IMR-90 (cell line): ENCODE measurements around the gene PRSS1. TPM values are rescaled to one million over a fixed set of nuclear protein-coding genes. Genes with fewer than 3 reads are reported as not detected.

ENCODE experiments used
- ATAC-seq: fragments of 200-7000 bp; cut with Tn5 transposase; 2 replicates; pipeline ENCODE4 v1.9.1; 2020; ENCODE audit warnings: low read depth, mild to moderate bottlenecking, moderate library complexity
- BruUV-seq: library from RNA; stranded (reverse); fragments of 400-500 nt; replicated peaks from 2 replicates; lab custom pipeline; 2021; lab: Mats Ljungman, UMichigan
- CTCF ChIA-PET: fragments of 300-600 bp; formaldehyde crosslinking; extraction: SDS; loops from one replicate; lab custom pipeline; 2021; ENCODE audit warnings: antibody characterized with exemption; lab: Yijun Ruan, JAX
- POLR2A ChIA-PET: fragments of 300-600 bp; sonication (Branson Sonifier 250); formaldehyde crosslinking; loops from one replicate; lab custom pipeline; 2022; ENCODE audit warnings: antibody characterized with exemption; ENCODE audit not compliant: unreplicated experiment; lab: Charles Lee
- DNase-seq: peaks from one replicate; pipeline ENCODE4 v3.0.0; 2013
- H2AFZ ChIP-seq: replicated peaks from 2 replicates; pipeline ENCODE3; 2013; ENCODE audit warnings: low read length, mild to moderate bottlenecking; ENCODE audit not compliant: poor library complexity
- H2AK5ac ChIP-seq: 2 replicates; pipeline ENCODE4 v1.6.1; 2013; ENCODE audit warnings: low read depth, low read length, inconsistent platforms
- H2AK9ac ChIP-seq: replicated peaks from 2 replicates; pipeline ENCODE3; 2013; ENCODE audit warnings: mild to moderate bottlenecking, low read depth, low read length, moderate library complexity; ENCODE audit not compliant: poor library complexity
- H2BK120ac ChIP-seq: 2 replicates; pipeline ENCODE4 v1.6.1; 2013; ENCODE audit warnings: low read depth, low read length, inconsistent platforms
- H2BK15ac ChIP-seq: 3 replicates; pipeline ENCODE4 v1.6.1; 2013; ENCODE audit warnings: low read depth, low read length, inconsistent platforms
- H2BK20ac ChIP-seq: 2 replicates; pipeline ENCODE4 v1.6.1; 2013; ENCODE audit warnings: low read depth, mild to moderate bottlenecking, inconsistent platforms, low read length, moderate library complexity
- H2BK5ac ChIP-seq: 2 replicates; pipeline ENCODE4 v1.6.1; 2013; ENCODE audit warnings: mild to moderate bottlenecking, low read depth, low read length, inconsistent platforms; ENCODE audit not compliant: poor library complexity, severe bottlenecking
- H3K14ac ChIP-seq: replicated peaks from 2 replicates; pipeline ENCODE4 v1.6.1; 2013; ENCODE audit warnings: low read depth, low read length, inconsistent platforms
- H3K18ac ChIP-seq: 2 replicates; pipeline ENCODE4 v1.6.1; 2013; ENCODE audit warnings: low read depth, low read length, control low read depth
- H3K23ac ChIP-seq: 2 replicates; pipeline ENCODE4 v1.6.1; 2013; ENCODE audit warnings: low read depth, low read length, inconsistent platforms
- H3K27ac ChIP-seq: 2 replicates; pipeline ENCODE4 v1.5.1; 2013; ENCODE audit warnings: mild to moderate bottlenecking, control low read depth, low read length; ENCODE audit not compliant: insufficient read depth
- H3K27me3 ChIP-seq: 2 replicates; pipeline ENCODE4 v1.6.1; 2013; ENCODE audit warnings: low read length; ENCODE audit not compliant: control insufficient read depth, insufficient read depth
- H3K36me3 ChIP-seq: 2 replicates; pipeline ENCODE4 v1.6.1; 2013; ENCODE audit warnings: low read length, mixed read lengths; ENCODE audit not compliant: control insufficient read depth, insufficient read depth
- H3K4ac ChIP-seq: 2 replicates; pipeline ENCODE4 v1.6.1; 2013; ENCODE audit warnings: low read depth, low read length, inconsistent platforms
- H3K4me1 ChIP-seq: 2 replicates; pipeline ENCODE4 v1.6.1; 2013; ENCODE audit warnings: low read length, mixed read lengths; ENCODE audit not compliant: control insufficient read depth, insufficient read depth
- H3K4me2 ChIP-seq: 2 replicates; pipeline ENCODE4 v1.6.1; 2013; ENCODE audit warnings: low read depth, mild to moderate bottlenecking, control low read depth, low read length, moderate library complexity
- H3K4me3 ChIP-seq: 2 replicates; pipeline ENCODE4 v1.5.1; 2013; ENCODE audit warnings: low read depth, mild to moderate bottlenecking, control low read depth, low read length, moderate library complexity; ENCODE audit not compliant: insufficient read depth
- H3K56ac ChIP-seq: 2 replicates; pipeline ENCODE4 v1.6.1; 2013; ENCODE audit warnings: low read length, inconsistent platforms; ENCODE audit not compliant: insufficient read depth; ENCODE audit errors: extremely low read depth
- H3K79me1 ChIP-seq, 2 experiments: 2 replicates each; pipeline ENCODE4 v1.6.1; 2013; ENCODE audit warnings: low read length in 2 of 2, inconsistent platforms in 1 of 2, low read depth in 1 of 2
- H3K9ac ChIP-seq: 2 replicates; pipeline ENCODE4 v1.6.1; 2013; ENCODE audit warnings: low read depth, low read length, control low read depth
- H3K9me1 ChIP-seq: 2 replicates; pipeline ENCODE4 v1.6.1; 2013; ENCODE audit warnings: low read length, inconsistent platforms; ENCODE audit not compliant: insufficient read depth
- H3K9me3 ChIP-seq: 2 replicates; pipeline ENCODE4 v1.6.1; 2013; ENCODE audit warnings: low read length; ENCODE audit not compliant: control insufficient read depth, insufficient read depth
- H4K20me1 ChIP-seq: 2 replicates; pipeline ENCODE4 v1.6.1; 2013; ENCODE audit warnings: low read length, inconsistent platforms; ENCODE audit not compliant: insufficient read depth
- H4K5ac ChIP-seq: 2 replicates; pipeline ENCODE4 v1.6.1; 2013; ENCODE audit warnings: mild to moderate bottlenecking, low read depth, low read length, control low read depth
- H4K8ac ChIP-seq, 2 experiments: 2 replicates each; pipeline ENCODE4 v1.6.1; 2013; ENCODE audit warnings: low read depth in 2 of 2, low read length in 2 of 2, control low read depth in 1 of 2, inconsistent platforms in 1 of 2
- H4K91ac ChIP-seq: 2 replicates; pipeline ENCODE4 v1.6.1; 2013; ENCODE audit warnings: low read depth, low read length, inconsistent platforms; ENCODE audit not compliant: insufficient read depth
- BHLHE40 ChIP-seq: fragments of 150-350 bp; IDR thresholded peaks from 2 replicates; pipeline ENCODE4 v1.6.1; 2016; ENCODE audit warnings: mild to moderate bottlenecking, low read depth, low read length
- CEBPB ChIP-seq: IDR thresholded peaks from 2 replicates; pipeline ENCODE4 v1.6.1; 2012; ENCODE audit warnings: low read depth, low read length, improper control_type of control experiment
- CHD1 ChIP-seq: IDR thresholded peaks from 2 replicates; pipeline ENCODE4 v1.6.1; 2012; ENCODE audit warnings: low read depth, low read length, improper control_type of control experiment
- FOS ChIP-seq: fragments of 150-350 bp; IDR thresholded peaks from 2 replicates; pipeline ENCODE4 v1.6.1; 2016; ENCODE audit warnings: low read depth, low read length
- MAFK ChIP-seq: IDR thresholded peaks from 2 replicates; pipeline ENCODE4 v1.6.1; 2012; ENCODE audit warnings: low read depth, low read length, improper control_type of control experiment
- MAZ ChIP-seq: IDR thresholded peaks from 2 replicates; pipeline ENCODE4 v1.6.1; 2012; ENCODE audit warnings: low read depth, mild to moderate bottlenecking, low read length, improper control_type of control experiment, moderate library complexity, borderline replicate concordance
- MXI1 ChIP-seq: IDR thresholded peaks from 2 replicates; pipeline ENCODE4 v1.6.1; 2012; ENCODE audit warnings: low read depth, mild to moderate bottlenecking, low read length, moderate library complexity, borderline replicate concordance
- NFE2L2 ChIP-seq: fragments of 150-350 bp; IDR thresholded peaks from 2 replicates; pipeline ENCODE4 v1.6.1; 2016; ENCODE audit warnings: low read depth, mild to moderate bottlenecking, low read length
- POLR2A ChIP-seq: IDR thresholded peaks from 2 replicates; pipeline ENCODE4 v1.6.1; 2012; ENCODE audit warnings: mild to moderate bottlenecking, low read depth, low read length
- RAD21 ChIP-seq: IDR thresholded peaks from 2 replicates; pipeline ENCODE4 v1.6.1; 2012; ENCODE audit warnings: low read length, improper control_type of control experiment
- RCOR1 ChIP-seq: IDR thresholded peaks from 2 replicates; pipeline ENCODE4 v1.6.1; 2012; ENCODE audit warnings: mild to moderate bottlenecking, low read length, improper control_type of control experiment; ENCODE audit not compliant: insufficient replicate concordance
- RFX5 ChIP-seq: IDR thresholded peaks from 2 replicates; pipeline ENCODE4 v1.8.0; 2012; ENCODE audit warnings: low read depth, mild to moderate bottlenecking, low read length, moderate library complexity
- SMC3 ChIP-seq: fragments of 150-350 bp; IDR thresholded peaks from 2 replicates; pipeline ENCODE4 v1.6.1; 2016; ENCODE audit warnings: low read depth, mild to moderate bottlenecking, antibody characterized with exemption, low read length, moderate library complexity
- whole genome bisulfite sequencing, 2 experiments: methylation state at CpG; one replicate each; pipeline versions ENCODE4 v1.1.5 to v1.1.7; 2013; ENCODE audit warnings: missing lambda C conversion rate in 2 of 2; ENCODE audit not compliant: insufficient read length in 1 of 2; ENCODE audit errors: extremely low coverage in 2 of 2; 5-methylcytosine and 5-hydroxymethylcytosine counted together
- dilution Hi-C: fragments of 300-500 bp; cut with HindIII; formaldehyde crosslinking; loops from one replicate; pipeline ENCODE4 v1.14.3; 2018; ENCODE audit warnings: low sequenced_read_pairs; ENCODE audit not compliant: unreplicated experiment
- in situ Hi-C: fragments of 300-500 bp; cut with MboI; formaldehyde crosslinking; loops from 3 replicates; pipeline ENCODE4 v1.14.3; 2019; ENCODE audit warnings: low sequenced_read_pairs, inconsistent platforms, mixed read lengths
- intact Hi-C: fragments of 100-400 bp; cut with micrococcal nuclease; formaldehyde crosslinking; loops from 2 replicates; pipeline ENCODE4 v1.10.0; 2022
- polyA plus RNA-seq, 3 experiments: library from polyadenylated mRNA; depleted of rRNA; stranded (reverse); fragments of >200 nt; gene quantifications; 2 replicates each; pipeline ENCODE4 v1.2.3, GENCODE V29; 2012; ENCODE audit warnings: low replicate concordance in 1 of 3
- total RNA-seq: library from RNA; depleted of rRNA; stranded (reverse); fragments of >200 nt; gene quantifications from 2 replicates; pipeline ENCODE4 v1.2.3, GENCODE V29; 2012
- TF ChIP-seq, protein P1 (sequence below): conservative IDR thresholded peaks from 2 replicates; pipeline ENCODE4 v1.5.1; 2012; ENCODE audit warnings: mild to moderate bottlenecking, low read depth, low read length, improper control_type of control experiment
- TF ChIP-seq, protein P2 (sequence below): fragments of 150-350 bp; IDR thresholded peaks from 2 replicates; pipeline ENCODE4 v1.6.1; 2016; ENCODE audit warnings: low read depth, mild to moderate bottlenecking, low read length, moderate library complexity, borderline replicate concordance
- TF ChIP-seq, protein P3 (sequence below): fragments of 150-350 bp; IDR thresholded peaks from 2 replicates; pipeline ENCODE4 v1.6.1; 2017; ENCODE audit warnings: mild to moderate bottlenecking, antibody characterized with exemption, low read length, low read depth

The PRSS1 gene
- total and polyA plus RNA-seq, 2 of the 4 experiments (the other 2 are of a cell fraction): not detected

DNA sequence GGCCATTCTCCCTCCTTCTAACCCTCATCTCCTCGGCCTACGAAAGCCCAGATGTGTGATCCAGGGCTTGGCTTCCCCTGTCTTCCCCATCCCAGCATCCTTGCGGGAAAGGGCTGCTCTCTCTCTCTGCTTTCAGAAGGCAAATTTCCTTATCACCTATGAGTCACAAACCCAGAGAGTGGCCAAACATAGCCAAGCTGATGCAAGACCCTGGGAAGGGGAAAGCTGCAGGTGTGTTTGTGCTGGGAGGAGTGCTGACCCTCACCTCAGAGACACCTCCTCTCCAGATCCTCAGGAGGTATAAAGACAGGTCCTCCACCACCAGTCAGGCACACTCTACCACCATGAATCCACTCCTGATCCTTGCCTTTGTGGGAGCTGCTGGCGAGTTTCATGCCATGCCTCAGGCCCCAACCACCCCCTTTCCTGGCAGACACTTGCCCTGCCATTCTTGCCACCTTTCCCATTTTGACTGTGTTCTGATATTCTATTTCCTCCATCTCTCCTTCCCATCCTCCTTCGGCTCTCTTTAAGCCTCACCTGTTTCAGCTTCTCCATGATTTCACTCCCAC, 10.9 kb downstream of the PRSS1 start:
- no peak overlapping the region for H4K5ac ChIP-seq
- TF ChIP-seq POLR2A: no peak
- no peak for TF ChIP-seq NFE2L2
- TF ChIP-seq BHLHE40: no peak
- TF ChIP-seq SMC3: no peak
- TF ChIP-seq FOS: no peak
- no peak for TF ChIP-seq RCOR1
- no peak for TF ChIP-seq MAFK
- no peak for TF ChIP-seq RFX5
- TF ChIP-seq, protein P1, sequence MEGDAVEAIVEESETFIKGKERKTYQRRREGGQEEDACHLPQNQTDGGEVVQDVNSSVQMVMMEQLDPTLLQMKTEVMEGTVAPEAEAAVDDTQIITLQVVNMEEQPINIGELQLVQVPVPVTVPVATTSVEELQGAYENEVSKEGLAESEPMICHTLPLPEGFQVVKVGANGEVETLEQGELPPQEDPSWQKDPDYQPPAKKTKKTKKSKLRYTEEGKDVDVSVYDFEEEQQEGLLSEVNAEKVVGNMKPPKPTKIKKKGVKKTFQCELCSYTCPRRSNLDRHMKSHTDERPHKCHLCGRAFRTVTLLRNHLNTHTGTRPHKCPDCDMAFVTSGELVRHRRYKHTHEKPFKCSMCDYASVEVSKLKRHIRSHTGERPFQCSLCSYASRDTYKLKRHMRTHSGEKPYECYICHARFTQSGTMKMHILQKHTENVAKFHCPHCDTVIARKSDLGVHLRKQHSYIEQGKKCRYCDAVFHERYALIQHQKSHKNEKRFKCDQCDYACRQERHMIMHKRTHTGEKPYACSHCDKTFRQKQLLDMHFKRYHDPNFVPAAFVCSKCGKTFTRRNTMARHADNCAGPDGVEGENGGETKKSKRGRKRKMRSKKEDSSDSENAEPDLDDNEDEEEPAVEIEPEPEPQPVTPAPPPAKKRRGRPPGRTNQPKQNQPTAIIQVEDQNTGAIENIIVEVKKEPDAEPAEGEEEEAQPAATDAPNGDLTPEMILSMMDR: no peak
- TF ChIP-seq, protein P2, sequence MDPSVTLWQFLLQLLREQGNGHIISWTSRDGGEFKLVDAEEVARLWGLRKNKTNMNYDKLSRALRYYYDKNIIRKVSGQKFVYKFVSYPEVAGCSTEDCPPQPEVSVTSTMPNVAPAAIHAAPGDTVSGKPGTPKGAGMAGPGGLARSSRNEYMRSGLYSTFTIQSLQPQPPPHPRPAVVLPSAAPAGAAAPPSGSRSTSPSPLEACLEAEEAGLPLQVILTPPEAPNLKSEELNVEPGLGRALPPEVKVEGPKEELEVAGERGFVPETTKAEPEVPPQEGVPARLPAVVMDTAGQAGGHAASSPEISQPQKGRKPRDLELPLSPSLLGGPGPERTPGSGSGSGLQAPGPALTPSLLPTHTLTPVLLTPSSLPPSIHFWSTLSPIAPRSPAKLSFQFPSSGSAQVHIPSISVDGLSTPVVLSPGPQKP: no peak
- no peak for TF ChIP-seq CHD1
- no peak for TF ChIP-seq RAD21
- TF ChIP-seq MXI1: no peak
- TF ChIP-seq CEBPB: no peak
- no peak for TF ChIP-seq MAZ
- TF ChIP-seq, protein P3, sequence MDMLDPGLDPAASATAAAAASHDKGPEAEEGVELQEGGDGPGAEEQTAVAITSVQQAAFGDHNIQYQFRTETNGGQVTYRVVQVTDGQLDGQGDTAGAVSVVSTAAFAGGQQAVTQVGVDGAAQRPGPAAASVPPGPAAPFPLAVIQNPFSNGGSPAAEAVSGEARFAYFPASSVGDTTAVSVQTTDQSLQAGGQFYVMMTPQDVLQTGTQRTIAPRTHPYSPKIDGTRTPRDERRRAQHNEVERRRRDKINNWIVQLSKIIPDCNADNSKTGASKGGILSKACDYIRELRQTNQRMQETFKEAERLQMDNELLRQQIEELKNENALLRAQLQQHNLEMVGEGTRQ: no peak
- H3K27ac ChIP-seq: no peak overlapping the region
- H3K4ac ChIP-seq: no peak overlapping the region
- H3K18ac ChIP-seq: no peak overlapping the region
- H2BK20ac ChIP-seq: no peak overlapping the region
- peaks cover 3% of the 10 kb centered on the region; the same call in 1 of the 2 replicates for H3K27me3 ChIP-seq
- H3K36me3 ChIP-seq: no peaks in the 10 kb centered on the region
- H3K79me1 ChIP-seq: no peaks in the 10 kb centered on the region
- no peak overlapping the region for H3K4me2 ChIP-seq
- H3K9me3 ChIP-seq: no peaks in the 10 kb centered on the region
- no peak overlapping the region for H3K9ac ChIP-seq
- intact Hi-C loops (no loop called here), in situ Hi-C loops (no loop called here), dilution Hi-C loops (no loop called here)
- H3K4me1 ChIP-seq: no peaks in the 10 kb centered on the region
- H4K8ac ChIP-seq: no peak overlapping the region
- 25% methylated on average over 1 of the region's 5 CpGs; no CpG with 5 or more reads in 1 of the 2 experiments for WGBS, 2 experiments
- H3K14ac ChIP-seq: no peak overlapping the region
- no peak overlapping the region for H4K91ac ChIP-seq
- no peak overlapping the region for H2AK5ac ChIP-seq
- BruUV-seq: no TSS peak
- H3K56ac ChIP-seq: no peak overlapping the region
- H3K4me3 ChIP-seq: no peak overlapping the region
- CTCF ChIA-PET: no interaction called here
- H3K9me1 ChIP-seq: no peaks in the 10 kb centered on the region
- ATAC-seq (no peak), DNase-seq (no peak)
- H2AK9ac ChIP-seq: no peak overlapping the region
- H3K23ac ChIP-seq: no peak overlapping the region
- POLR2A ChIA-PET: no interaction called here
- H2AFZ ChIP-seq: no peak overlapping the region
- no peak overlapping the region for H2BK5ac ChIP-seq
- no peak overlapping the region for H2BK15ac ChIP-seq
- H2BK120ac ChIP-seq: no peak overlapping the region
- H4K20me1 ChIP-seq: no peaks in the 10 kb centered on the region
